Gastroesophageal sphincter (tissue), 3 donors: ENCODE results near the gene PUS10.
"Not testable (repeated sequence)": the region's sequence is repeated elsewhere in the genome, so short reads cannot be mapped to it uniquely, and the experiment has no call there.

Experiments
- CTCF ChIP-seq, 4 experiments: fragments of 200-600 bp in 2 of 4; fragments of 450-650 bp in 2 of 4; sonication (generic) in 1 of 4; IDR thresholded peaks; one replicate each; pipeline ENCODE4 v1.5.1; 2017 to 2019; ENCODE audit warnings: antibody characterized with exemption in 4 of 4, mild to moderate bottlenecking in 2 of 4, moderate library complexity in 2 of 4
- POLR2A ChIP-seq, 2 donors: fragments of 450-650 bp; IDR thresholded peaks; one replicate each; pipeline ENCODE4 v1.6.1; 2017; ENCODE audit warnings: antibody characterized with exemption in 2 of 2, mild to moderate bottlenecking in 2 of 2, moderate library complexity in 1 of 2

GRCh38 chr2:60987656-60988055, 30.4 kb downstream of the PUS10 start:
- TF ChIP-seq CTCF, POLR2A (IDR thresholded peaks at IDR 0.05): not testable (repeated sequence)
